NCI-H2171 treated with DMSO at 0.1 percent for 48 hours (cell line): Measurements from ENCODE around the gene TLK1.
"Not testable (repeated sequence)": the region's sequence is repeated elsewhere in the genome, so short reads cannot be mapped to it uniquely, and the experiment has no call there.

Experiments
- DNase-seq: peaks from one replicate; lab custom pipeline; 2025; lab: John Stamatoyannopoulos, UW

The TLK1 gene

DNA sequence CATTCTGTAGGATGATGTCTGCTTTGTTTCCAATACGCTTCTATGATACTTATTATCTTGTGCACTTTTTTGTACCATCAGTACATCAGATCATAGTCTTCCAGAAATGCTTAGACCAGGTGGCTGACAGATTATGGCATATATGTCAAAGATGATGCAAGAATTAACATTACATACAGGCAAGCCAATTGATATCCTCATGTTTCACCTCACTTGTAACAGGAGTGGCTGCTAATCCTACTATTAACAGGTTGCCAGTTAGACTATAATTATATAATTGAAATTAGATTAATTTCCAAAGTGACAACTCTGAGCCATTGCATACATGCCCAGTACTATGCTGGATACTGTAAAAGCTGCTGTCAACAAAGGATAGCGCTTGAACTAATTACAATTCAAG, 77.2 kb downstream of the TLK1 start:
- peak; percentile 32 for DNase-seq

DNA sequence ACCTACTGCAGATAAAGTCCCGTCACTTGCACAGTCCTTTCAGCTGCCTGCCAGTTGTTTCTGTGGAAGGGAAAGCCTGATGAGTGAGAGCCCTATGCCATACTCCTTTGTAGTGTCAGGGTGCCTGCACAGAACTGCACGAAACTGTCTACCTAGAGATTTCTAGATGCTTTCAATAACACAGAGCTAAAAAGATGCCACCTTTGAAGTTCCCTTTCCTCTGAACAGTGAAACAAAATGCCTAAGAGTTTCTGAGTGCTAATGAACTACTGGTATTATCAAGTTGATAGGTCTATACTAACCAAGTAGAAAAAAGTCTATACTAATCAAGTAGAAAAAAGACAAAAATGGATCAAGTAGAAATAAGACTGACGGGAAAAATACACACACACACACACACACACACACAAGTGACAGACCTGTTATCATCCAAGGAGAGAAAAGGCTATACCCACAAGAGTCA, 79.0 kb downstream of the TLK1 start:
- no peak for DNase-seq

DNA sequence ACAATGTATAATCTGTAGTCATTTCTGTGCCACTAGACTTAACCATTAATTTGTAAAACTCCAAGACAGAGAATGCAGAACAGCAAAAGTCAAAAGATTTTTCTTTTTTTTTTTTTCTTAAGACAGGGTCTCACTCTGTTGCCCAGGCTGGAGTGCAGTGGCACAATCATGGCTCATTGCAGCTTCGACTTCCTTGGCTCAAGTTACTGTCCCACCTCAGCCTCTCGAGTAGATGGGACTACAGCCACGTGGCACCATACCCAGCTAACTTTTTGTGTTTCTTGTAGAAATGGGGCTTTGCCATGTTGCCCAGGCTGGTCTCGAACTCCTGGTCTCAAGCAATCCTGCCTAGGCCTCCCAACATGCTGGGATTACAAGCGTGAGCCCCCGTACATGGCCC, 80.1 kb downstream of the TLK1 start:
- no peak for DNase-seq

DNA sequence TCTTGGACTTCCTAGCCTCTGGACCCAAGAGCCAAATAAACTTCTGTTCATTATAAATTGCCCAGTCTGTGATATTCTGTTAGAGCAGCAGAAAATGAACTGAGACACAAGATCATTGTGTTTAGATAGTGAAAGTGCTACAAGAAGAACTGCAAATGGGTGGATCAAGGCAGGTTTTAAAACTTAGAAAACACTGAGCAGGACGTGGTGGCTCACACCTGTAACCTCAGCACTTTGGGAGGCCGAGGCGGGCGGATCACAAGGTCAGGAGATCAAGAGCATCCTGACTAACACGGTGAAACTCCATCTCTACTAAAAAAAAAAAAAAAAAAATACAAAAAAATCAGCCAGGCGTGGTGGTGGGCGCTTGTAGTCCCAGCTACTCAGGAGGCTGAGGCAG, 84.3 kb downstream of the TLK1 start:
- DNase-seq = not testable (repeated sequence)

DNA sequence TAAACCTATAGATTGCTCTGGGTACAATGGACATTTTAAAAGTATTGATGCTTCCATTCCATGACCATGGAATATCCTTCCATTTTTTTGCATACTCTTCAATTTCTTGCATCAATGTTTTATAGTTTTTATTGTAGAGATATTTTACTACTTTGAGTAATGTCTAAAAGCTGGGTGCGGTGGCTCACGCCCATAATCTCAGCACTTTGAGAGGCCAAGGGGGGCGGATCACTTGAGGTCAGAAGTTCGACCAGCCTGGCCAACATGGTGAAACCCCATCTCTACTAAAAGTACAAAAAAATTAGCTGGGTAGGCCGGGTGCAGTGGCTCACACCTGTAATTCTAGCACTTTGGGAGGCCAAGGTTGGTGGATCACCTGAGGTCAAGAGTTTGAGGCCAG, 88.5 kb downstream of the TLK1 start:
- DNase-seq = no peak

DNA sequence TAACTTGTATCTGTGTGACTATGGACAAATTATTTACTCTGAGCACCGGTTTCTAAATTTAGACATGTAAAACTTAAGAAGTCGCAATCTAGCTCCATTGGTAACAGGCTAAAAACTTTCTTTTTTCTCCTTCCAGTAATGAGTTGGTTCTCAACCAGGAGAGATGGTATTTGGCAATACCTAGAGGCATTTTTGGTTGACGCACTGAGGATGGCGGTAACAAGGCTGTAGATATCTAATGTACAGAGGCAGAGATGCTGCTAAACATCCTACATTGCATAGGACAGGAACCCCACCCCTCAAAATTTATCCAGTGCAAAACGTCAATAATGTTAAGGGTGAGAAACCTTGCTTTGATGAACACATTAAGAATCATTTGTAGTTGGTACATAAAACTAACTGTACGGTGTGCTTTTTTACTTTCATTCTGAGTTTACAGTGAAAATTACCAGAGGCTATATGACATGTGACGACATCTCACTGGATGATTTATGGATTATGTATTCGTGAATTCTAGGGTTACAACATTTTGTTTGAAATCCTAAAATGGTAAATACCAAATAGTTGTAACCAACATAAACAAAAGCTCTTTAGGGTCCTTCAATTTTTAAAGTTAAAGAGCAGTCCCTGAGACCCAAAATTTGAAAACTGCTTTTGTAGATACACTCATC, 91.3 kb downstream of the TLK1 start:
- no peak for DNase-seq

DNA sequence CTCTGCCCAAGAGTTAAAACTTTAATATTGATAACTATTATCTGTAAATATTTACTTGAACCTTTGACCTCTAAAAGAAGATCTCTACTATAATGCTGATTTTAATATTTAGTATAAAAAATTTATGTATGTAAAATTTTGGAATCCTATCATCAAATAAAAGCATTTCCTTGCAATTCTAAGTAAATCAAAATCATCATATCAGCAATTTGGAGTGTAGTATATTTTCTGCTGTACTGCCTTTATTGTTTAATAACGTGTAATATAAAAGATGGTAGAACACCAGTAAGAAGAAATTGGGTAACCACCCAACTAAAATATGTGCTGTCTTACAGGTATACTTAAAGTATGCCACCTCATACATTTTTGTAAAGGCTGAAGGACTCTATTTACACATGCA, 94.6 kb downstream of the TLK1 start:
- DNase-seq = no peak

DNA sequence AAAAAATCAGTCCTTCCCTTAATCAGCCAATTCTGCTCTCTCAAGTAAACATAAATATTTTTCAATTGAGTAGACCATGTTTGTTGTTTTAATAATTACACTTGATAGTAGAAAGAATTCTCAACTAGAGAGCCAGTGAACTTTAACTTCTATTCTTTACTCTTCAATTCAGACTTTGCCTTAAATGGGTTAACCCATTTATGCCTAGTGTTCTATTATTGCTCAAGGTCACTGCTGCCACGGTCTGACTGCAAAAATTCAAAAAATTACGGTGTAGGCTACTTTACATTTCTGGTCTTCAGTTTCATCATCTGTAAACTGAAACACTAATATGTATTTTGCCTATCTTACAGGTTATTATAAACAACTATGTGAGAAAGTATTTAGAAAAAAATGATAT, 103.1 kb downstream of the TLK1 start:
- DNase-seq = no peak

DNA sequence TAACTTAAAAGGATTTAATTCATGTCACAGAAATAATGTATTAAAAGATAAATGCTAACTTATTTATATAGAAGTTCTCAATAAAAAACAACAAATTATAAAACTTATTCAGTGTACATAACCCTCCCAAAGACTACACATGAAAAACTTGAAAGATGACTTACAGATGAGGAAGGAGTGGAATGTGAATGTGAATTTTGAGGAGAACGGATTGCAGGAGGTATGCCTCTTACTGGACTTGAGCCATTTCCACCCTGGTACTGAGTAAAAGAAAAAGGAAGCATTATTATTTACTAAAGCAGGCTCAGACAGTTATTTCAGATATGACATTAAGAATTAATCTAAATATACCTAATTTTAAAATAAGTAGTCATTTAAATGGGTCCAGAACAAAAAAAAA, 104.4 kb downstream of the TLK1 start:
- DNase-seq = no peak

DNA sequence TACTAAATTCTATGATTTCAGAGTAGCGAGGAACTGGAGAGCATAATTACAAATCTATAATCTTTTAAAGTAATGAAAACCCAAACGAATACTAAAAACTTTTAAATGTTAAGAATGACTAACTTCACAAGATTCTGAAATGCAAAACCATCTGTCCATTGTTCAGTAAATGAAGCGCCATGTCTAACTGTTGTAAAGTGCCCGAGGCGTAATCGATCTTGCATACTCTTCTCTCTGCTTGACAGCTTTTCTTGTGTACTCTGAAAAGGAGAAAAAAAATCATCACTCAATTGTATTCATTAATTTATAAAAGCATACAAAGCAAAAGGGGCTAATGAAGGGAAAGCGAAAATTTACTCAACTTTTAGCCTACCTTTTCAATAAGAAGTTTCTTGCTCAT, 111.0 kb downstream of the TLK1 start:
- no peak for DNase-seq

DNA sequence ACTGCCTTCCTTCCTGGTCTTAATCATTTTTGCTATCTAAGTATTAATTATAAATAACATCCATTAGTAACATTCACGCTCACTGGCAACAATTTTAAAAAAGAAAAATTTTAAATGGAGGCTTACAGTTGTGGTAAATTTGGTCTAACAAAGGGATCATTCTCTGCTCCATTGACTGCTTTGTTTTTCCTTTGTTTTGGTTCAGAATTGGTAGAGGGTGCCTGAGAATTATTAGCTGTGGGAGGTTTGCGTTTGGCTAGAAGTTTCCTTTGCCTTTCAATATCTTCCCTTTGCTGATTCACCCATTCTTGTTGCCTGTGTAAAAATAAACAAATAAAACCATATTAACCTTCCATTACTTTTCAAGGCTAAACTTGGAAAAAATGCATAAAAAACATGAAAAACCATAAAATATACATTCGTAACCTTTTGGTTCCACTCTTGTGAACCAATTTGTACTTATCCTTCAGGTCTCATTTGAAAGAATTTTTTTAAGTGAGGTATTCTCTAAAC, 114.6 kb downstream of the TLK1 start:
- no peak for DNase-seq

DNA sequence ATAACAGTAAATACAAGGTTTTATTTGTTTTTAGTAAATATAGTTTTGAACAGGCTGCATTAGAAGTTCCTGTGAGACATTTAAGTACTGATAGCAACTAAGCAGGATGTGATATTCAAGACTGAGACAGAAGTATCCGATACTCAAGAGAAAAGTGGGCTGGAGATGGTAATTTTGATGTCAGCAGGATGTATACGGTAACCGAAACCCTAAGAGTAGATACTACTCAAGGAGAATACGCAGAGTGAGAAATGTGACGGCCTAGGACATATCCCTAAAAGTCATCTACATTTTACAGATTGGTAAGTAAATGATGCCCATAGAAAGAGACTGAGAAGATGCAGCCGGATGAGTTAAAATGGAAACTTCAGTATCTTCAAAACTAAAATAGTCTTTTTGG, 116.3 kb downstream of the TLK1 start:
- DNase-seq = no peak

DNA sequence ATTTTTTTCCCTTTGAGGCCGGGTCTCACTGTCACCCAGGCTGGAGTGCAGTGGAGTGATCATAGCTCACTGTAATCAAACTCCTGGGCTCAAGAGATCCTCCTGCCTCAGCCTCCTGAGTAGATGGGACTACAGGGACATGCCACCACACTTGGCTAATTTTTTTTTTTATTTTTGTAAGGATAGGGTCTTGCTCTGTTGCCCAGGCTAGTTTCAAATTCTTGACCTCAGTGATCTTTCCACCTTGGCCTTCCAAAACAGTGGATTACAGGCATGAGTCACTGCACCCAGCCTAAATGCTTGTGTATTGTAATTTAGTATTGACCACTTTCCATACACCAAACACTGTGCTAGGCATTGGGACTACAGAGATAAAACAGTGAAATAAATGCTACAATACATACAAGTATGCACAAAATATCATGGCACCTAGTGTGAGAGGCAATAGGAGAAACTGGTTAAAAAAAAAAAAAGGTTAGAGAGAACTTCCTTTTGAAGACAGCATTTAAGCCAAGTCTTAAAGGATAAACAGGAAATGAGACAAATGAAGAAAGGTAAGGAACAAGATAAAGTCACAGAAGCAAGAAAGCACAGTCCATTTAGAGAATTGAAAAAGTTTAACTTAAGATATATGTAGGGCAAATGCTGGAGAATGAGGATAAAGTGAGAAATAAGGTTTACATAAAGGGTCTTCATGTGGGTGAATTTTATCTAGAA, 118.3 kb downstream of the TLK1 start:
- DNase-seq = no peak

DNA sequence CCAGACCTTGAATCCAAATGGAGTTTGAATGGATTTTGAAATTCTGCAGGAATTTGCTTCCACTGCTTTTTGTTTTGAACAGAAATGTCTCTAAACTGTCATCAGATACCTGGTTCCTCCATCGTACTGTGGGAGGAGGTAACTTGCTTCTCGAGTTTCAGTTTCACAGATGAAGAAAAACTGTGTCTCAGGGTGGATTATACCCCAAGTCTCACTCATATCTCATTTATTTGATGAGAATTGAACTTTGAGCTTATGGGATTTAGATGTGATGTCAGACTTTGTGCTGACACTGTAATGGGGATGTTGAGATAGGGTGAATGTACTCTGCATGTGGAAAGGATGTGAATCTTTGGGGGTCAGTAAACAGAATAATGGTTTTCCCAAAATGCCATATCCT, 124.2 kb downstream of the TLK1 start:
- DNase-seq = no peak

DNA sequence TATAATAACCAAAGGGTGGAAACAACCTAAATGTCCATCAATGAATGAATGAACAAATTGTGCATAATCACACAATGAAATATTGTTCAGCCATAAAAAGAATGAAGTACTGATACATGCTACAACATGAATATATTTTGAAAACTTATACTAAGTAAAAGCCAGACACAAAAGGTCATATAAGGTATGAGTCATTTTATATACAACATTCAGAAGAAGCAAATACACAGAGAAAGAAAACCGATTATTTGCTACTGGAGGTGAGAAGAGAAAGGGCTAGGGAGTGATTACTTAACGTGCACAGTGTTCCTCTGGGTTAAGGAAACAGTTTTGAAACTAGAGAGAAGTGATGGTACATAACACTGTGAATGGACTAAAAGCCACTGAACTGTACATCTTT, 126.4 kb downstream of the TLK1 start:
- no peak for DNase-seq

DNA sequence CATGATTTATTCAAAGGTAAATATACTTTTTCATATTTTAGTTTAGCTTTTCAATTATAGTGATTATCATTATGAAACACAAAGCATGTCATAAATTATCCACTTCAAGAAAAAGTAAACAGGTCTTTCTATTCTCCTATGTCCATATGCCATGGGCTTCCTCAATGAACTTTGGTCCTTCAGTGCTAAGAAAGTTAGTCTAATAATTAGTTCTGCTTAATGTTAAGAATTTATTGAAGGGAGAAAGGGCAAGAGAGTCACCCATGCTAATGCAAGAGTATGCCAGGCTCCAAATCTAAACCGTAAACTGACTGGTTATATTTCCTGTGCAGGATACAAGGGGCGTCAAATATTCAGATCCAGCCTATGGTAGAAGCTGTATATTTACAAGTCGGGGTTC, 135.5 kb downstream of the TLK1 start:
- no peak for DNase-seq

DNA sequence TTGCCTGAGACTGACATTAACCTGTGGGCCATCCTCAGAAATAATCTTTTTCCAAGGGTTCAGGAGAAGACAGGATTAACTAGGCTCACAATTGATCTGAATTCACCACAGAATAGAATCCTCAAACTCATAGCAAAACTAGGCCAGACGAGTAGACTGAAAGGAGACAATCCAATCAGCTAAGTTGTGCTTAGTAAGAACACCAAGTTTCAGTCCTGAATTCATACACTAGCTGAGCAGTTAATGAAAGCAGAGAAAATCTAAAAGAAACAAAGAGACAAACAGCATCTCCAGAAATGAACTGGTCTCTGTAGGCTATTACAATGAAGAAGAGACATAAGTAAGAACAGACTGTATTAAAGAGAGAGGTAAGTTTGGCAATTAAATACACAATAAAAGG, 142.2 kb downstream of the TLK1 start:
- DNase-seq = no peak

DNA sequence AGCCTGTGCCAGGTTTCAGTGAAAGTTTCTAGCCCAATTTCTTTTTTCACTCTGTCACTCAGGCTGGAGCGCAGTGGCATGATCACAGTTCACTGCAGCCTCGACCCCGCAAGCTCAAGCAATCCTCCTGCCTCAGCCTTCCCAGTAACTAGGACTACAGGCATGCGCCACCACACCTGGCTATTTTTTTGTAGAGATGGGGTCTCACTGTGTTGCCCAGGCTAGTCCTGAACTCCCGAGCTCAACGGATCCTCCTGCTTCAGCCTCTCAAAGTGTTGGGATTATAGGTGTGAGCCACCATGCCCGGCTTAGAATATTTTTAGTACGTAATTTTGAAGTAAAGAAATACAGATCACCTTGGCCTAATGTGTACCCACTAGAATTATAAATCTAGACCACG, 144.6 kb downstream of the TLK1 start:
- no peak for DNase-seq

DNA sequence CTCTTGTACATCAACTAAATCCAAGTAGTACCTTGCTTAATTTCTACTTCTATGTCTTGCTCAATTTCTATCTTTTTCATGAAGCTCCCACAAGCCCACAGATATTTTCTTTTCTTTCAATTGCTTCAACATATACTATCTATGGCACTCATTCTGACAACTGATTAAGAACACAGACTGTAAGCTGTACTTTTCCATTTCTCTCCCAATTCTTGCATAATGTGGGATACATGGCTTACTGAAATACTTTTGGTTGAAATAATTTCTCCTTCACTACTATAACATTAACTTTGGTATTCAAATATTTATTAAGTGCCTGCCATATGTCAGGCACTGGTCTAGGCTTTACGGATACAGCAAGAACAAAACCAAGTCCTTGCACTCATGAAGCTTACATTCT, 146.8 kb downstream of the TLK1 start:
- DNase-seq = no peak

DNA sequence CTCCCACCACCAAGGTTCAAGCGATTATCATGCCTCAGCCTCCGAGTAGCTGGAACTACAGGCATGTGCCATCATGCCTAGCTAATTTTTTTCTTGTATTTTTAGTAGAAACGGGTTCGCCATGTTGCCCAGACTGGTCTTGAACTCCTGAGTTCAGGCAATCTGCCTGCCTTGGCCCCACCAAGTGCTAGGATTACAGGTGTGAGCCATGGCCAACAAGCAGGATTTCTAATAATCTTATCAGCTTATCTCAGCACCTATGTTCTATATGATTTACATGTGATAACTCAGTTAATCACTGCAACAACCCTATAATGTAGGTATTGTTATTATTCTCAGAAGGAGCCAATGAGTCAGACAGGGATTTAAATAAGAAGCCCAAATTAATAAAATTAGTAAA, 151.3 kb downstream of the TLK1 start:
- DNase-seq = no peak

DNA sequence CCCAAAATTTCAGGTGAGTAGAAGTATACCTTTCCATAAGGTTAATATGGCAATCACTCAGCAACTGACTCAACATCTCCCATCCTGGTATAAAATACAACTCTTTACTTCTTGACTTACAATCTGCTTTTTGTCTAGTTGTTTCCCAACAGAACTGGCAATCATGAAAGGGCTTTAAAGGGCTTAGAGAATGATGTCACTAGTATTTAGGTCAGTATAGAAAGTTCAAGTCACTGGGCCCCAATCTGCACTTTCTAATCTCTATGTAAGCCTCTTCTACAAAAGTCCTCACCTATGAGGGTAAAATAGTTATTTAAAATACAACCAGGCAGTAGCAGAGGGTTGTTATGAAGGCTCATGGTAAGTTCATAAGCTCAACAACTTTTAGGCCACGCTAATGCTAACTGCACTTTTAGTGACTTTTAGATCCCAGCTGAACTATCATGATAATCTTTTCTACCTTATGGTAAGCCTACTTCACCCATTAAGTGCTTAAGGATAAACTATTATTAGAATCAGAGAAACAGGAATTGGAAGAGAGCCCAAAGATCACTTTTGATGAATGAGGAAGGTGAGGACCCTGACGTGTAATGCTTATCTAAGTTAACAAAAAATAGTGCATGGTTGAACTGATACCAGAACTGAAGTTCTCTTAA, 152.0 kb downstream of the TLK1 start:
- no peak for DNase-seq

DNA sequence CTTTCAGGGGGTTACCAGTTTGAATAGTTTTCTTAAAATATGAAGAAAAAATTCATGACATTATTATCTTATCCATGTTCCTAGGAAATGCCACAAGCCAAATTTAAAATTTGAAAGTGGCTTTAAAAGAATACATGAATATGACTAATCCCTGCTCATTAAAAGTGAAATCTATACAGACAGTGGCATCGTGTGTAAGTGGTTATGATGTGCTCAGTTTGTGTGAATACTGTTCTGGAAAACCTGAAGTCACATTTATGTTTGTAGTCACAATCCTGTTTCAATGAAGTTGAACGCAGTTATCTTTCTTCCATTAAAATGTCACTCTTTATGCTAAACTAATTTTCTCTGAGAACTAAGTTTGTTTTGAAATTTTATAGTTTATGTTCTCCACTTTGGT, 155.9 kb downstream of the TLK1 start:
- DNase-seq = no peak

DNA sequence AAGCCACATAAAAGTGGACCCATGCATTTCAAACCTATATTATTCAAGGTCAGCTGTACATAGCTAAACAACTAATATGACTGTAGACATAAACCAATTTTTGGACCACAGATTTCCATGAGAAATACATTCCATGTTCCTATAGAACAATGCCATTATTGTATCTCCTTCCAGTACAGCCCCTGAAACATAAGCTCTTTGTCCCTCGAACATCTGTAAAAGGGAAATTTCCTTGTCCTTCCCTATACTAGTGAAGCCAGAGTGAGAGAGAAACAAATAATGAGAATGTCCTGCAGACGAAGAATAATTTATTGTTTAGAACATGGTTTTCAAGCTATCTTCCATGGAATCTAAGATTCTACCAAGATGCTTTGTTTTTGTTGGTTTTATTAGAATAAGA, 156.3 kb downstream of the TLK1 start:
- DNase-seq = no peak
